Endodermal cell (in vitro differentiated cells): Measurements from ENCODE around the gene DPYSL4. TPM values are rescaled to one million over a fixed set of nuclear protein-coding genes. Genes with fewer than 3 reads are reported as not detected.

ENCODE experiments used
- DNase-seq: peaks from one replicate; pipeline ENCODE4 v3.0.0-alpha.2; 2017
- H3K27ac ChIP-seq: 2 replicates; pipeline ENCODE4 v1.5.1; 2013; ENCODE audit warnings: mild to moderate bottlenecking, low read depth, low read length, moderate library complexity
- H3K27me3 ChIP-seq: 2 replicates; pipeline ENCODE4 v1.6.1; 2013; ENCODE audit warnings: mild to moderate bottlenecking, low read length, moderate library complexity; ENCODE audit not compliant: insufficient read depth, control insufficient read depth, poor library complexity, severe bottlenecking
- H3K36me3 ChIP-seq: 2 replicates; pipeline ENCODE4 v1.7.0; 2013; ENCODE audit warnings: mild to moderate bottlenecking, low read length, moderate library complexity; ENCODE audit not compliant: control insufficient read depth, insufficient read depth
- H3K4me1 ChIP-seq: one replicate; pipeline ENCODE4 v1.7.0; 2013; ENCODE audit warnings: low read length; ENCODE audit not compliant: control insufficient read depth, insufficient read depth
- H3K4me3 ChIP-seq: 2 replicates; pipeline ENCODE4 v1.5.1; 2013; ENCODE audit warnings: mild to moderate bottlenecking, low read length, moderate library complexity
- H3K9ac ChIP-seq: 2 replicates; pipeline ENCODE4 v1.6.1; 2013; ENCODE audit warnings: mild to moderate bottlenecking, low read length, moderate library complexity; ENCODE audit not compliant: poor library complexity, severe bottlenecking; ENCODE audit errors: extremely low read depth
- H3K9me3 ChIP-seq: 2 replicates; pipeline ENCODE4 v1.6.1; 2013; ENCODE audit warnings: mild to moderate bottlenecking, low read length, moderate library complexity; ENCODE audit not compliant: control insufficient read depth
- H3K27ac Mint-ChIP-seq: 2 replicates; pipeline ENCODE4 v1.8.0; 2020; ENCODE audit warnings: mixed read lengths
- H3K27me3 Mint-ChIP-seq: 2 replicates; pipeline ENCODE4 v1.8.0; 2021; ENCODE audit warnings: mild to moderate bottlenecking, mixed read lengths; ENCODE audit not compliant: insufficient read depth
- H3K36me3 Mint-ChIP-seq: 2 replicates; pipeline ENCODE4 v1.8.0; 2020; ENCODE audit warnings: low read depth, mixed read lengths
- H3K4me1 Mint-ChIP-seq: 2 replicates; pipeline ENCODE4 v1.8.0; 2020; ENCODE audit warnings: mixed read lengths
- H3K4me3 Mint-ChIP-seq: 2 replicates; pipeline ENCODE4 v1.8.0; 2020; ENCODE audit warnings: mild to moderate bottlenecking, moderate library complexity, mixed read lengths
- H3K9me3 Mint-ChIP-seq: 2 replicates; pipeline ENCODE4 v1.8.0; 2020; ENCODE audit warnings: mild to moderate bottlenecking, mixed read lengths
- WGBS, 2 experiments: methylation state at CpG; one replicate each; pipeline versions ENCODE4 v1.1.5 to v1.1.7; 2013; ENCODE audit warnings: missing lambda C conversion rate in 2 of 2, mixed read lengths in 1 of 2; ENCODE audit not compliant: insufficient coverage in 1 of 2, insufficient read length in 1 of 2; 5-methylcytosine and 5-hydroxymethylcytosine counted together
- total RNA-seq, 2 donors: library from RNA; stranded (reverse); fragmentation: NEBNext Ultra II Directional in 1 of 2; extraction: Animal tissue kit (Norgen Biotek cat#: 25700) in 1 of 2; gene quantifications; 2 replicates in 1 of 2; 3 replicates in 1 of 2; pipeline ENCODE4 v1.2.1, GENCODE V29; 2021
- TF ChIP-seq, protein P1 (sequence below): fragments of 200-600 bp; sonication (generic); conservative IDR thresholded peaks from 2 replicates; pipeline ENCODE4 v1.5.0; 2021; ENCODE audit warnings: antibody characterized with exemption, mild to moderate bottlenecking

Gene DPYSL4
- total RNA-seq, 2 donors from 2014 or later = 5.1 to 13.5 TPM

DNA sequence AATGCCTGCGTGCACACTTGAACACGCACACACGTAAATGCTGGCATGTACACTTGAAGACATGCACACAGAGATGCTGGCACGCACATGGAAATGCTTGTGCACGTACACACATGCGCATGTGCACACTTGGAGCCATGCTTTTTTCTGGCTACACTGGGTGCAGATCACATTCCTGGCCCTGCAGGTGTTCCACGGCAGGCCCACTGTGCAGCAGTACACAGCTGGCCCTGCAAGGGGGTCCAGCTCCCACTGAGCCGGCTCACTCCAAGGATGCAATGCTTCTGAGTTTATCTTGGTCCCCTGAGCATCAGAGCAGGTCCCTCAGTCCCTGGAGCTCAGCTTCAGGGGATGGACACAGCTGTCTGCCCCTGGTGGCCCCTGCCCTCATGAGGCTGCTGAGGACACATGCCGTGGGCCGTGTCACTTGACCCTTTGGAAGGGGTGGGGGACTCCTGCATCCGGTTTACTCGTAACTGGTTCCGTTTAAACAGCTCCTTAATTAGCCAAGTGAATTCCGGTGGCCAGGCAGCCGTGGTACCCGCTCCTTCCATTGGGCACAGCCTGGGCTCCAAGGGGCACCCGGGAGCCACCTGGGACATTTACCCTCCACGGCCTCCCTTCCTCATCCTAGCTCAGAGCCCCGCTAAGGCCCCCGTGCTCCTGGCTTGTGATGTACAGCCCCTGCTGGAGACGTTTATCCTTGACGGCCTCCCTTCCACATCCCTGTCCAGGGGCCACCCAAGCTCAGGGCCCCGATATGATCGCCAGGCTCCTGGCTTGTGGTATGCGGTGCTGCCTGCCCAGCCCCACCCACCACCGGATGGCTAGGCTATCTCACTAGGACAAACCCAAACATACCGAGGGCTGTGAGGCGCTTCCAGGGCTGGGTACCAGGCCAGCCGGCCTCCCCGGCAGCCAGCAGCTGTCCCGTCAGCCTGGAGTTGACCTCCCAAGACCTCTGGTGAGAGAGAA is 39.5 kb upstream of the DPYSL4 start:
- WGBS, 2 experiments = 91 to 92% methylated on average over 22 to 31 of the region's 31 CpGs
- H3K27me3 ChIP-seq = no peaks in the 10 kb centered on the region
- H3K9me3 ChIP-seq = no peaks in the 10 kb centered on the region
- no peak overlapping the region for H3K9ac ChIP-seq
- Mint-ChIP-seq H3K4me1 (no peaks in the 10 kb centered on the region), H3K27me3 (no peaks in the 10 kb centered on the region), H3K36me3 (no peaks in the 10 kb centered on the region), H3K9me3 (no peaks in the 10 kb centered on the region), H3K27ac (no peak overlapping the region), H3K4me3 (no peak overlapping the region)
- H3K27ac ChIP-seq = no peak overlapping the region
- no peak overlapping the region for H3K4me3 ChIP-seq
- no peaks in the 10 kb centered on the region for H3K4me1 ChIP-seq
- DNase-seq = no peak
- H3K36me3 ChIP-seq = peaks cover 4% of the 10 kb centered on the region
- TF ChIP-seq, protein P1, sequence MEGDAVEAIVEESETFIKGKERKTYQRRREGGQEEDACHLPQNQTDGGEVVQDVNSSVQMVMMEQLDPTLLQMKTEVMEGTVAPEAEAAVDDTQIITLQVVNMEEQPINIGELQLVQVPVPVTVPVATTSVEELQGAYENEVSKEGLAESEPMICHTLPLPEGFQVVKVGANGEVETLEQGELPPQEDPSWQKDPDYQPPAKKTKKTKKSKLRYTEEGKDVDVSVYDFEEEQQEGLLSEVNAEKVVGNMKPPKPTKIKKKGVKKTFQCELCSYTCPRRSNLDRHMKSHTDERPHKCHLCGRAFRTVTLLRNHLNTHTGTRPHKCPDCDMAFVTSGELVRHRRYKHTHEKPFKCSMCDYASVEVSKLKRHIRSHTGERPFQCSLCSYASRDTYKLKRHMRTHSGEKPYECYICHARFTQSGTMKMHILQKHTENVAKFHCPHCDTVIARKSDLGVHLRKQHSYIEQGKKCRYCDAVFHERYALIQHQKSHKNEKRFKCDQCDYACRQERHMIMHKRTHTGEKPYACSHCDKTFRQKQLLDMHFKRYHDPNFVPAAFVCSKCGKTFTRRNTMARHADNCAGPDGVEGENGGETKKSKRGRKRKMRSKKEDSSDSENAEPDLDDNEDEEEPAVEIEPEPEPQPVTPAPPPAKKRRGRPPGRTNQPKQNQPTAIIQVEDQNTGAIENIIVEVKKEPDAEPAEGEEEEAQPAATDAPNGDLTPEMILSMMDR = no peak

DNA sequence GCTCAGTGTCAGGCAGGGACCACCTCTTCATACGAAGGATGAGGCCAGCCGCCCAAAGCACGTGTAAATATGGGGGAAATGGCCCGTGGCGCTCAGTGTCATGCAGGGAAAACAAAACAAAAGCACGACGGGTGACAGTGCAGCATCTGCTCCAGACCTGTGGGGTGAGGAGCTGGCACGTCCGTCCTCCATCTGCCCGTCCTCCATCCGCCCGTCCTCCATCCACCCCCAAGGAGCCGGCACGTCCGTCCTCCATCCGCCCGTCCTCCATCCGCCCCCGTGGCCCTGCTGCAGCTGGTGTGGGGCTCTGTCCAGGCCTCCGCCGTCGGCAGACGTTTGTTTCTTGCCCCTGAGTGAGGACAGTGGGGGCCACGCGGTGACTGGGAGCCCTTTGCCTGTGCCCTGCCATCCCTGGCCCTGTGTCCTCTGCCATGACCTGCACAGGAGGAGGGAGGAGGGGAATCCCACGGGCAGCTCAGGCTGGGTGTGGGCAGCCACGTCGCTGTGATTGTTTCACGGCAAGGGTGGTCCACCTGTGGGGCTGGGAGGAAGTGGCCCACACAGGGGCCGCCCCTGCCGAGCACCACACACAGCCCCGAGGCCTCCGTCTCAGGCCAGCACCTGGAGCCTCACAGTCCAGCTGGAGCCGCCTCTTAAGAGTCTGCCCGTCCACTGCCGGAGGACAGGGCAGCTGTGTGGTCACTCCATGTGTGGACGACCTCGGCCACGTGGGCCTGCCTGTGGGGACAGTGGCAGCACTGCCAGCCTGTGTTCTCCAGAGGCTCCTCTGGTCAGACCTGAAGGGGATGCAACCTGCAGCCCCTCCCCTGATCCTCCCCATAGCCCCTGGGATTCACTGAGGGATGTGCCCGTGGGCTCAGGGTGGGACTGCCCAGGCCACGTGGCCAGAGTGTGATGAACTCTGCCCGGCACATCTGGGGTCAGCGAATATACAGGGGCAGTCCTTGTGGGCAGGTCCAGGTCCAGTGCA is 38.2 kb upstream of the DPYSL4 start:
- H3K36me3 ChIP-seq = peaks cover 4% of the 10 kb centered on the region
- H3K4me3 ChIP-seq = no peak overlapping the region
- no peaks in the 10 kb centered on the region for H3K9me3 ChIP-seq
- DNase-seq = no peak
- TF ChIP-seq, protein P1 = no peak
- Mint-ChIP-seq H3K4me3 (no peak overlapping the region), H3K9me3 (no peaks in the 10 kb centered on the region), H3K36me3 (no peaks in the 10 kb centered on the region), H3K27me3 (no peaks in the 10 kb centered on the region), H3K27ac (no peak overlapping the region), H3K4me1 (no peaks in the 10 kb centered on the region)
- H3K4me1 ChIP-seq = no peaks in the 10 kb centered on the region
- 85 to 86% methylated on average over 26 to 43 of the region's 43 CpGs for WGBS, 2 experiments
- no peak overlapping the region for H3K9ac ChIP-seq
- H3K27me3 ChIP-seq = no peaks in the 10 kb centered on the region
- no peak overlapping the region for H3K27ac ChIP-seq

DNA sequence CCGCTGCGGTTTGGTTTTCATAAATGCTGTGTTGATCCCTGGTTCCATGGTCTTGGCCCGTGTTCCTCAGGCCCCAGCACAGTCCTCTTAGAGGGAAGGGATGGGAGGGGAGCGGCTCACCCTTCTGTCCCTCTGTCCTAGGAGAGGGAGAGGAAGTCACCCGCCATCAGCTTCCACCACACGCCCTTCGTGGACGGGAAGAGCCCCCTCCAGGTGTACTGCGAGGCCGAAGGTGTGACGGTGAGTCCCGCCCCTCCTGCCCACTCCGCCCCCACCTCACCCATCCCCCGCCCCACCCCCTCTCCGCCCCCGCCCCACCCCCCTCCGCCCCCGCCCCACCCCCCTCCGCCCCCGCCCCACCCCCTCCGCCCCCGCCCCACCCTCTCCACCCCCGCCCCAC is 37.5 kb upstream of the DPYSL4 start:
- DNase-seq = no peak
- Histone ChIP-seq H3K4me3 (no peak overlapping the region), H3K9me3 (no peaks in the 10 kb centered on the region), H3K9ac (no peak overlapping the region), H3K36me3 (peaks cover 4% of the 10 kb centered on the region), H3K27ac (no peak overlapping the region), H3K4me1 (no peaks in the 10 kb centered on the region), H3K27me3 (no peaks in the 10 kb centered on the region)
- TF ChIP-seq, protein P1 = no peak
- 100% methylated on average over 7 of the region's 23 CpGs; no CpG with 5 or more reads in 1 of the 2 experiments for WGBS, 2 experiments
- no peaks in the 10 kb centered on the region for H3K9me3 Mint-ChIP-seq
- H3K4me3 Mint-ChIP-seq = no peak overlapping the region
- H3K27me3 Mint-ChIP-seq = no peaks in the 10 kb centered on the region
- no peak overlapping the region for H3K27ac Mint-ChIP-seq
- H3K36me3 Mint-ChIP-seq = no peaks in the 10 kb centered on the region
- no peaks in the 10 kb centered on the region for H3K4me1 Mint-ChIP-seq
